ENCODE results near the gene GID8.

The GID8 gene

GRCh38 chr20:62943396-62943795 is 5.4 kb downstream of the GID8 start:
- no peak for DNase-seq

- no peak for DNase-seq
These were observed 6.2 kb downstream of the GID8 start for GRCh38 chr20:62944184-62944583.

- DNase-seq, result no peak
These were observed 6.8 kb downstream of the GID8 start for GRCh38 chr20:62944746-62945145.

GRCh38 chr20:62945771-62946339 is 7.9 kb downstream of the GID8 start:
- DNase-seq, result no peak

GRCh38 chr20:62946918-62947317 is 9.0 kb downstream of the GID8 start:
- DNase-seq, result no peak

GRCh38 chr20:62947532-62948300 is 9.8 kb downstream of the GID8 start:
- no peak for DNase-seq

- no peak for DNase-seq
These were observed 11.3 kb downstream of the GID8 start for GRCh38 chr20:62949153-62949821.

DNA sequence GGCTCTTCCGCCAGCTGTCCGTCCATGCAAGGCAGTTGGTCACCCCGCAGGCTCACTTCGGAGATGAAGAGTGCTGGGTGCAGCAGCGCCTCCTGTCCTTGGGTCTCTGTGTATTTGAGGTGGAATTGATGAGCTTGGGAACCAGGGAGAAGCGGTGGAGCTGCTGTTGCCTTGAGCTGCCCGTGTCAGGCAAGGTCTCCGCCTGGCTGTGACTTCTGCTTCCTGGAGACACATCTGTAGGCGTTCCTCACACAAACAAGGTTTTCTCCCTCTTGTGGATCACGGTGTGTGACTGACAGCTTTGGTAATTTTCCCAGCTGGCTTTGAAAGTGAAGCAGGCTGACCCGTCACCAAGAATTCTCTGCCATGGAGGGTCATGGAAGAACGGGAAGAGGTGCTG is 12.0 kb downstream of the GID8 start:
- no peak for DNase-seq

DNA sequence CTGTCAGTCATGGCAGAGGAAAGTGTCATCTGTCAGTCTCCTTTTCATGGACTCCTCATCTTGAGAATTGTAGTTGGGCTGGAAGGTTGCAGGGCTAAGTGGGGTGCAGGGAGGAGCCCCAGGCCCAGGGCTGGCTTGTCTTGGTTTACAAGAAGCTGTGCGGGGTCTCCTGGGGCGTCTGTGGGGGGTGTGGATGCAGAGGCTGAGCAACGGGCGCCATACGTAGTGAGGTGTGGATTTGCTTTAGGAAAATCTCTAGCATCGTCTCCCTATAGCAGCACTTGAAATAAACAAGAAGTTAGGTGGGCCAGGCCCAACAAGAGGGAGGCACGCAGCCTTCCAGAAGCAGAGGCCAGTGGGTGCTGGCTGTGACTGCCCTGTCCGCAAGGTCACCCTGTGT is 12.8 kb downstream of the GID8 start:
- DNase-seq, result no peak

- no peak for DNase-seq
These were observed 13.4 kb downstream of the GID8 start for GRCh38 chr20:62951143-62951895.

DNA sequence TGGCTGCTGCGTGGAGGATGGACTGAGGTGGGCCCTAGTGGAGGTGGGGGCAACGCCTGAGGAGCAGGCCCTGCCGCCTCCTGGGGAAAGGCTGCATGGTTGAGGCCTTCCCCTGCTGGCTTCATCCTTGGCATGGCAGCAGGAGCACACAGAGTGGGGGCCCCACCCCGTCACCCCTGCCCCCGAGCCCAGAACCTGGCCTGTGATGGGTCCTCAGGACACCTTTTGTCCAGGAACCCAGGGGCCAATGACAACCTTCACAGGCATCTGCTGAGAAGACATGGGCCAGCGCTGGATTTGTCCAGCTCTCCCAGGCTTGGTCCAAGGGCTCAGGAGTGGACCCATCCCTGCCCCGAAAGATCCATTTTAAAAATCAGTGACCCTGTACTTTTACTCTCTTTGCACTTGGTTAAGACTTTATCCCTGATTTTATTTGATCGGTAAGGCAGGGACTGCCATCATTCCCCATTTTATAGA is 14.0 kb downstream of the GID8 start:
- DNase-seq, result no peak

- peak in 6 of 14 donors; percentile 6 to 42 (median 16) for DNase-seq
These were observed 14.5 kb downstream of the GID8 start, which contains the start of gene SLC17A9 for GRCh38 chr20:62952373-62952967. Gene SLC17A9, plus strand, starts transcription at chr20:62952709. Its CDS starts 122 bp downstream, at chr20:62952831.

DNA sequence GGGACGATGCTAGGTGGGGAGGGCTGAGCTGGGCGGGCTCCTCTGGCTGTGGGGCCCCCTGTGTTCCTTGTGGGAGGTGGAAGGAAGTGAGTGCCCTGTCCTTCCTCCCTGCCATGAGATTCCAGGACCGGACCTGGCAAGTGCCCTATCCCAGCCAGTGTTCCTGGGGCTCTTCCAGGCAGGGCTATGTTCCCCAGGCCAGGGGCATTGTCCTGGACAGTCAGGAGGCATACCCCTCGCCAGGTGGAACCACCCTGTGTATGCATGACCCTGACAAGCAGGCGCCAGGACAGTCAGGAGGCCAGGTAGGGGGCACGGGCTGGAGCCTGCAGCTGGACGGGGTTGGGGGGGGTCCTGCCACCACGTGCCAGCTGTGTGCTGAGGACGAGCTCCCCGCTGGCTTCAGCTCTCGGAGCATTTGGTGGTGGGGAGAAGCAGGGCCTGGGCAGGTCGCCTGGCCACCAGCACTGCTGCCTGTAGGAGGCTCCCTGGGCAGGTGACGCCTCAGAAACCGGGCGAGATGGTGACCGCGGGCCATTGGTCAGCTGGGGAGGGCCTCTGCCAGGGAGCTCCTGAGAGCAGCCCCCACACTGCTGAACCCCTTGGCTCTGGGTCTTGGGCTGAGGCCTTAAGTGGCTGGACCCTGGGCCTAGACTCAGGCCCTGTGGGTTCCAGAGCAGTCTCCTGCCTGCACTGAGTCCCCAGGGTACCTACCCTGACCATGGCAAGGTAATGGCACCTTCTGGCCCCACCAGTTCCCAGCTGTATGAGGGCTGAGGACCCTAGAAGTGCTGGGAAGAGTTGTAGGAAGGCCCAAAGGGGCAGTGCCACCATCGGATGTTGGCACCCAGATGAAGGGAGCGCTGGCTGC is 15.3 kb downstream of the GID8 start:
- DNase-seq, result no peak

DNA sequence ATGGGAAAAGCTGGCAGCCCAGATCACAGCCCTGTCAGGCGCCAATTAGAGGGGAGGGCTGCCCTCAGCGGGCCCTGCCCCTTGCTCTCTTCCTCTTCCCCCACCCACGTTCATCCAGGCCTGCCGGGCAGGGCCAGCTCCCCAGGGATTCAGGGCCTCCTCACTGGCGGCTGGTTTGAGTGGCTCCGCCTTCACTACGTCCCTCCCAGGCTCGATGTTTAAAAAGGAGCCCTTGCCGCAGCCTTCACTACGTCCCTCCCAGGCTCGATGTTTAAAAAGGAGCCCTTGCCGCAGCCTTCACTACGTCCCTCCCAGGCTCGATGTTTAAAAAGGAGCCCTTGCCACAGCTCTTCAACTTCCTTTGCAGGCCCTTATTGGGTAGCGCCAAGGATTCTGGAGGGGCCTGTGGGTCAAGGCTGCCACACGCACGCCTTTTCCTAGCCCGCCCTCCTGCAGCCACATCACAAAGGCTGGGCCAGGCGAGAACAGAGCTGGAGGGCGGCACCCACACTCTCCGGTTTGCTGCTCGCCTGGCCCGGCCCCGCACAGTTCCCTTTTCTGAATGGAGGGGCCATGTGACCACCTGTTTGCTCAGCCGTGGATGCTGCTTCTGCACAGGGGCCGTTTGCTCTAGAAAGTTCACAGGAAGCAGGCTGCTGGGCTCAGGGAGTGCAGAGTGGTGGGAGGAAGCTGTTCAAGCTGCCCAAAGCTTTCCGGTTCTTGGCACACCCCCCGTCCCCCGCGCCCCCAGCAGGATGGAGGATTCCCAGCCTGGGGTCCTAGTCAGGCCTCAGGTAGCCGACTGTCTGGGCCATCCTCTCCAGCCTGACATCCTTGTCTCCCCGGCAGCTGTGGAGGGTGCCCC is 16.1 kb downstream of the GID8 start:
- peak in 11 of 14 donors; percentile 11 to 73 (median 48) for DNase-seq

- DNase-seq, result no peak
These were observed 17.8 kb downstream of the GID8 start for GRCh38 chr20:62955519-62956386.

DNA sequence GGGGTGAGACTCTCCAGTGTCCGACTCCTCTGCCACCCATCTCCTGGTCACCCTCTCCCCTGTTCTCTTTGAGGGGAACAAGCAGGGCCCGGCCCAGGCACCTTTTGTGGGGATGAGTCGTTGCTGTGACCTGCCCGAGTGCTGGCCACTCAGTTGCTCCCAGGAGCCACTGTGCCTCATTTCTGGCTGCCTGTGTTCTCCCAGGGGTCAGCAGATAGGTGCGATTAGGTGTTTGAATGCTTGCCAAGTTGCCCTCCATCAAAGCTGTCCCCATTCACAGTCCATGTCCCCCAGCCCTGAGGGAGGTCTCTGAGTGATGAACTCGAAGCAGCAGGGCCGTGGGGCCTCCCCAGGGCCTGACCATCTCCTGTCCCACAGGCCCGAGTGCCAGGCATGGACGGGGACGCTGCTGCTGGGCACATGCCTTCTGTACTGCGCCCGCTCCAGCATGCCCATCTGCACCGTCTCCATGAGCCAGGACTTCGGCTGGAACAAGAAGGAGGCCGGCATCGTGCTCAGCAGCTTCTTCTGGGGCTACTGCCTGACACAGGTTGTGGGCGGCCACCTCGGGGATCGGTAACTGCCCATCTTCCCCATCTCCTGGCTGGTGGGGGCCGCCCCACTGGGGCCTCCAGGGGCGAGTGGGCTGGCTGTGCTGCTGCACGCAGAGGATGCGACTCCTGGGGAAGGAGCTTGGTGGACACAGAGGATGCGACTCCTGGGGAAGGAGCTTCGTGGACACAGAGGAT is 18.6 kb downstream of the GID8 start:
- DNase-seq, result no peak

- no peak for DNase-seq
These were observed 19.5 kb downstream of the GID8 start for GRCh38 chr20:62957136-62958117.
